Activated naive CD4-positive, alpha-beta T cell treated with anti-CD3 and anti-CD28 coated beads for 36 hours (primary cell): Measurements from ENCODE around the gene VSX1. TPM values are rescaled to one million over a fixed set of nuclear protein-coding genes. Genes with fewer than 3 reads are reported as not detected.

Experiments used
- CTCF ChIA-PET: fragments of 350-600 bp; sonication (Branson Sonifier 250); formaldehyde crosslinking; loops from one replicate; lab custom pipeline; 2021; ENCODE audit warnings: antibody characterized with exemption; lab: Charles Lee
- DNase-seq: peaks from one replicate; pipeline ENCODE4 v3.0.0-alpha.2; 2020
- H3K27ac Mint-ChIP-seq: one replicate; pipeline ENCODE4 v1.8.0; 2021; ENCODE audit warnings: mild to moderate bottlenecking, mixed read lengths
- H3K27me3 Mint-ChIP-seq: one replicate; pipeline ENCODE4 v1.8.0; 2021; ENCODE audit warnings: low read depth, mixed read lengths
- H3K36me3 Mint-ChIP-seq: one replicate; pipeline ENCODE4 v1.8.0; 2021; ENCODE audit warnings: low read depth, mixed read lengths
- H3K4me1 Mint-ChIP-seq: one replicate; pipeline ENCODE4 v1.8.0; 2021; ENCODE audit warnings: low read depth, mixed read lengths
- H3K4me3 Mint-ChIP-seq: one replicate; pipeline ENCODE4 v1.8.0; 2021; ENCODE audit warnings: mild to moderate bottlenecking, moderate library complexity, mixed read lengths
- H3K9me3 Mint-ChIP-seq: one replicate; pipeline ENCODE4 v1.8.0; 2021; ENCODE audit warnings: mixed read lengths
- intact Hi-C: fragments of 100-400 bp; cut with micrococcal nuclease; formaldehyde crosslinking; loops from one replicate; pipeline ENCODE4 v1.15.1; 2023
- total RNA-seq, 2 experiments: library from RNA; stranded (reverse); gene quantifications; one replicate each; pipeline ENCODE4 v1.2.3, GENCODE V29; 2021

Gene VSX1
- total RNA-seq, 2 experiments from 2014 or later, result not detected

DNA sequence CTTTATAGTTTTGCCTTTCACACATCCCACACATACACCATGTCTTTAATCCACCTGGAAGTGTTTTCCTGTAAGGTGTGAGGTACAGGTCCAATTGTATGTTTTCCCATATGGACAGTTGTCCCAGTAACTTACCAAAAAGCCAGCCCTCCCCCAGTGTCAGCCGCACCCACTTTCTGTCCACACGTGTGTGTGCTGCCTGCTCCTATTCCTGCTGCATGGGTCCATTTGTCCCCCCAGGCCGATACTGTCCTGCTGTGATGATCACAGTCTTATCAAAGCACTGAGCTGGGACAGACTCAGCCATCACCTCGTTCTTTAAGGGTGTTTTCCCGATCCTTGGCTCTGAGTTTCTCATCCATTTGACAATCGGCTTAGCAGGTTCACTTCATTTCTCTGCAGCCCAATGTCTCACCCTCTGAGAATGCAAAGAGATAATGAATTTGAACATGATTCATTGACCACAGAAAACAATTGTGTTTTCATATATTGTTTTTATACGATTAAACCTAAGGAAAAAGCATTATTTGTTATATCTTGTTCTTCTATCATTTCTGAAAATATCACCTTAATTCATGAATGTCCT lies 9.6 kb downstream of the VSX1 start:
- CTCF ChIA-PET, result no interaction called here
- intact Hi-C loops, result no loop called here
- no peak for DNase-seq
- Mint-ChIP-seq H3K27ac (no peak overlapping the region), H3K9me3 (no peaks in the 10 kb centered on the region), H3K4me3 (no peak overlapping the region), H3K27me3 (peaks cover 42% of the 10 kb centered on the region), H3K4me1 (peaks cover 4% of the 10 kb centered on the region), H3K36me3 (no peaks in the 10 kb centered on the region)

DNA sequence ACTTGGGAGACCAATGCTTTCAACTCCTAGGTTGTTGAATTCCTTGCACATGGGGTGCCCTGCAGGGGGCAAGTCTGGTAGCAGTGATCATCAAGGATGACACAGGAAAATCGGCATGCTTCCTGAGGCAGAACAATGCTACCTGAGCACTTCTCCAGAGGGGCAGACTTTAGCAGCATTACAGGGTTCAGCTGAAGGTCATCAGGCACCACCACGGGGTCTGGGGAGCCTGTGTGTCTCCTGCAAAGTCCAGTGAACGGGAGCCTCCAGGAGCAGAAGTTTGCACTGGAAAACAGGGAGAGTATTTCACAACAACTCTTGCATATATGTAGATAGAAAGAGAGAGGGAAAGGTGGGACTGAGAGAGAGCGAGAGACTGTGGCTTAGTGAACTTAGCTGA lies 10.2 kb downstream of the VSX1 start:
- intact Hi-C loops, result no loop called here
- CTCF ChIA-PET, result no interaction called here
- peaks cover 36% of the 10 kb centered on the region for H3K27me3 Mint-ChIP-seq

DNA sequence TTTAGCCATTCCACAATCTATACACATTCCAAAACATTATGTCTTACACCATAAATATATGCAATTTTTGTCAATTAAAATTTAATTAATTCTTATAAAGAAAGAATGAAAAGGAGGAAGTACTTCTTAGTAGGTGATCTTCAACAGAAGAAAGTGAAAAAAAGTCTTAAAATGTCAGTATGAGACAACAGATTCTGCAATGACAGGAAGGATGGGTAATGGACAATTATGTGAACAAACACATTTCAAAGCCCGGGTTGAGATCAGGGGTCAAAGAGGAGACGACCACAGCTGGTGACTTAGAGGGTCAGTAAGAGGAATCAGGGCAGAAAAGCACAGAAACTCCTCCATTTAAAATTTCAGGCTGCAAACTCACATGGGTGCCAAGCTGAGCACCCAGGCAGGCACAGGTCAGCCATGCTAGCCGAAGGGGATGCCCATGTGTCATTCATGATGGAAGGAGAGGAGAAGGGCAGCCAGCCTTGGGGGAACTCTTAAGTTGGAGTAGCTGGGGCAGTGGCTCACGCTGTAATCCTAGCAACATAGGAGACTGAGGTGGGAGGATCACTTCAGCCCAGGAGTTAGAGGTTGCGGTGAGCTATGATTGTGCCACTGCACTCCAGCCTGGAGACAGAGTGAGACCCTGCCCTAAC lies 11.0 kb downstream of the VSX1 start:
- Mint-ChIP-seq H3K4me3 (no peak overlapping the region), H3K9me3 (no peaks in the 10 kb centered on the region), H3K27me3 (peaks cover 35% of the 10 kb centered on the region), H3K27ac (no peak overlapping the region), H3K4me1 (no peaks in the 10 kb centered on the region), H3K36me3 (no peaks in the 10 kb centered on the region)
- no peak for DNase-seq
- CTCF ChIA-PET, result no interaction called here
- intact Hi-C loops, result no loop called here

More for the DNA sequence above, 10.2 kb downstream of the VSX1 start:
- Mint-ChIP-seq H3K36me3 (no peaks in the 10 kb centered on the region), H3K4me3 (no peak overlapping the region), H3K9me3 (no peaks in the 10 kb centered on the region), H3K4me1 (peaks cover under 1% of the 10 kb centered on the region), H3K27ac (no peak overlapping the region)
- DNase-seq, result no peak

DNA sequence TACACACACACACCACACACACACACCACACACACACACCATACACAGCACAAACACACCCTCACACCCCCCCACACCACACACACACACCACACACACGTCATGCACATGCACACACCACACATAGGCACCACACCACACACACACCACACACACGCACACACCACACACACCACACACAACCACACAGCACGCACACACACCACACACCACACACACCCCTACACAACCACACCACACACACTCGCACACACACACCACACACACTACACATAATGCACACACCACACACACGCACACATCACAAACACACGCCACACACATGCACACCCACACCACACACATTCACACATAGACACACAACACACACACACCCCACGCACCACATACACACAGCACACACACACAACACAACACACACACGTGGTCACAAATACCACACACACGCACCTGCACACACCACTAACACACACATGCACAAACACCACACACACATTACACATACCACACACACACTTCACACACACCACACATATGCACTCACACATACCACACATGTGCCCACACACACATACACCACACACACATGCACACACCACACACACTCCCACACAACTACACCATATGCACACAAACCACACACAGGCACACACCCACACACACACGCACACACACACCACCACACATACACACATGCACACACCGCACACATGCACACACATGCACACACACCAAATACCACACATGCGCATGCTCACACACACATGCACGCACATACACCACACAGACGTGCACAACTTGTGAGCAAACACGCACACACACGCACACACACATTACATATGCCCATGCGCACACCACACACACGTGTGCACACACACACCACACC lies 14.6 kb downstream of the VSX1 start:
- no peaks in the 10 kb centered on the region for H3K36me3 Mint-ChIP-seq
- no peak for DNase-seq
- H3K27me3 Mint-ChIP-seq, result peaks cover 25% of the 10 kb centered on the region
- no peaks in the 10 kb centered on the region for H3K4me1 Mint-ChIP-seq
- intact Hi-C loops, result no loop called here
- H3K9me3 Mint-ChIP-seq, result no peaks in the 10 kb centered on the region
- H3K4me3 Mint-ChIP-seq, result no peak overlapping the region
- no peak overlapping the region for H3K27ac Mint-ChIP-seq
- CTCF ChIA-PET, result interaction anchor here (0.7 kb wide), 1 partner anchor 73 kb away, joined by 3 read pairs; no protein-coding TSS in a partner anchor

DNA sequence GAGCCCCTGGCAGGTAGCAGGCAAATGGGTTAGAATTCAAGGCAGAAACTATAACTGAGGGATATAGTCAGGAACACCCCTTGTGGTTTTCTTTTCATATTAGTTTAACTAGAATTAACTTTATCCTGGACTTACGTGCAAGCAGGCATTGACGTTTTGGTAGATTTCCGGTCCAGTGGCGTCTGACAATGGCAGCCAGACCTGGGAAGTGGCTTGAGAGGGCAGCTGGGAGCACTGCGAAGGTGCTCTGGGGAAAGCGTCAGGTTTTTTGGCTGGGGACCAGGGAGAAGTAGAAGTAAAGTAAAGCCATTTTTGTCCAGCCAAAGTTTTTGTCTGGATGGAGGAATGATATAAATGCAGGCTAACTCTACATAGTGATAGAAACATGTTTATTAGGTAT lies 15.6 kb downstream of the VSX1 start:
- Mint-ChIP-seq H3K27ac (no peak overlapping the region), H3K4me3 (no peak overlapping the region), H3K4me1 (no peaks in the 10 kb centered on the region), H3K9me3 (no peaks in the 10 kb centered on the region), H3K36me3 (no peaks in the 10 kb centered on the region), H3K27me3 (peaks cover 18% of the 10 kb centered on the region)
- CTCF ChIA-PET, result interaction anchor here (0.7 to 4.9 kb wide), 4 partner anchors 69 to 113 kb away, joined by 3 to 105 read pairs (median 7); no protein-coding TSS in a partner anchor
- DNase-seq, result no peak
- intact Hi-C loops, result no loop called here

DNA sequence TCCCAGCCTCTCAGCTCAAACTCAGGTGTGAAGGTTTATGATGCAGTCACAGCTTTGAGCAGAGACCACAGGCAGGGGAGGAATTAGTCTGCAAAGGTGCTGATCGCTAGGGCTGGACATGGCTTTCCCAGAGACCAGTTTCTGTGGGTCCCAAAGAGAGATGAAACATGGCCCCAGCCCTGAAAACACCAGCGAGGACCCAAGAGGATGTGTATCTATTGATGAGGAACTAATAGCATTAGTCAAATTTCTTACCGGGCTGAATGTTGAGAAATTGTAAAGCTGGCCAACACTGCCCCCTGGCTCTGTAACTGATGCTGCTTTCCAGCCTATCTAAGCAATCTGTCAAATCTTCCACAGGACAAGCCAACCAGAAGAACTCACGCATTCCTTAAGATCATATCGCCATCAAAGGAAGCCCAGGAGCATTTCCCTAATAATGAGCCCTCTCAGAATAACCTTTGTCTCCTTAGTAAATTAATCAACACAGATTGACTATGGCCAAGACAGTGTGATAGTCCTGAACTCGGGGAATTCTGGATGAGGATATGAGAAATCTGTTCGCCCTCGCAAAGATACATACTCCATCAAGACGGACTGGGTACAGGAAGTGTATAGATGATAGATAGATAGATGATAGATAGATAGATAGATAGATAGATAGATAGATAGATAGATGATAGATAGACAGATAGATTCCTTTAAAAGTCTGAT lies 16.2 kb downstream of the VSX1 start:
- Mint-ChIP-seq H3K27ac (no peak overlapping the region), H3K9me3 (no peaks in the 10 kb centered on the region), H3K27me3 (peaks cover 14% of the 10 kb centered on the region), H3K4me1 (no peaks in the 10 kb centered on the region), H3K36me3 (no peaks in the 10 kb centered on the region), H3K4me3 (no peak overlapping the region)
- peak; percentile 76 for DNase-seq
- intact Hi-C loops, result loop anchor here (1.0 kb wide), 3 partner anchors 70 to 135 kb away; no protein-coding TSS in a partner anchor
- CTCF ChIA-PET, result interaction anchor here (0.6 to 4.9 kb wide), 8 partner anchors 25 to 135 kb away, joined by 3 to 105 read pairs (median 4); no protein-coding TSS in a partner anchor

DNA sequence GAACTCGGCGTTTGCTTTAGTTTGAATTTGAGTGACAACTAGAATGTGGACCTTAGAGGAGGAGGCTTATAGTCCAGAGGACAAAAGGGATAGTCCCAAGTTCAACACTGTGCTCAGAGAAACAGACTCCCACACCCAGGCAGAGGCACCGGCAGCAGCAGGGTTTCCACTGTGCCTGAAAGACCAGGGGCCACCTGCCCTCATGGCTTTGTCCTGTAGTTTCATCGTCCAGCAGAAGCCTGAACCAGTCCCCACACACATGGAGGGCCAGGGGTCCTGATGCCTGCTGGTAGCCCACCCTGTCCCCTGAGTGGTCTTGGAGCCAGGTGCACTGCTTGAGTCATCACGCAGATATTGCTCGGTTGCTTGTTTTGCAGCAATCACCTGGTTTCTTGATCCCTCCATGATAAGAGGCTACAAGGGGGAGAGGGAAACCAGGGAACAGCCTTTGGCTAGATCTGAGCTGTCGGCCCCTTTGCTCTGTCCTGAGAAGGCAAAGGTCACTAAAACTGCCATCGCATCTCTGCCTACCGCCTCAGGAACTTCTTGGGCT lies 16.8 kb downstream of the VSX1 start:
- CTCF ChIA-PET, result interaction anchor here (0.6 to 4.9 kb wide), 11 partner anchors 11 to 231 kb away, joined by 3 to 105 read pairs (median 4); no protein-coding TSS in a partner anchor
- no peaks in the 10 kb centered on the region for H3K4me1 Mint-ChIP-seq
- no peaks in the 10 kb centered on the region for H3K9me3 Mint-ChIP-seq
- H3K4me3 Mint-ChIP-seq, result no peak overlapping the region
- DNase-seq, result no peak
- peaks cover 14% of the 10 kb centered on the region for H3K27me3 Mint-ChIP-seq
- H3K27ac Mint-ChIP-seq, result no peak overlapping the region
- intact Hi-C loops, result loop anchor here (1.0 kb wide), 3 partner anchors 70 to 135 kb away; no protein-coding TSS in a partner anchor
- no peaks in the 10 kb centered on the region for H3K36me3 Mint-ChIP-seq

DNA sequence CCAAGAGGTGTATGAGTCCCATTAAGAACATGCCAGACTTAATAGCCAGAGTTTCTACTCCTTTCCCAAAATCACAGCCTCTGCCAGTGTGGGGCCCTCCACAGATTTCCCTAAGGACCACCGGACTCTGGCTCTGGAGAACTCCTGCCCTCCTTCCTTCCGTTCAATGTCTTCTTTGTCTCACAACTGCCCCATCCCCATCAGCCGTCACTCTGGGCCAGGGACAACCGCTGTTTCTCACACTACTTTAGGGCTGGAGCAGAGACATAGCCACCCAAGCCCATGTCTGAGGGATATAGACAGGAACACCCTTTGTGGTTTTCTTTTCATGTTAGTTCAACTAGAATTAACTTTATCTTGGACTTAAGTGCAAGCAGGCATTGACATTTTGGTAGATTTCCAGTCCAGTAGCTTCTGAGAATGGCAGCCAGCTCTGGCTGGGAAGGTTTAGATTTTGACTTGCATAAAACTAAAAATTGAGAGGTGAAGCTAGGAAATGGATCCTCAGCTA lies 17.3 kb downstream of the VSX1 start:
- intact Hi-C loops, result loop anchor here (1.0 kb wide), 3 partner anchors 69 to 134 kb away; no protein-coding TSS in a partner anchor
- H3K4me1 Mint-ChIP-seq, result no peaks in the 10 kb centered on the region
- CTCF ChIA-PET, result interaction anchor here (1.3 to 4.9 kb wide), 8 partner anchors 10 to 231 kb away, joined by 3 to 105 read pairs (median 6); no protein-coding TSS in a partner anchor
- no peak overlapping the region for H3K4me3 Mint-ChIP-seq
- H3K27ac Mint-ChIP-seq, result no peak overlapping the region
- H3K9me3 Mint-ChIP-seq, result no peaks in the 10 kb centered on the region
- H3K36me3 Mint-ChIP-seq, result no peaks in the 10 kb centered on the region
- peaks cover 8% of the 10 kb centered on the region for H3K27me3 Mint-ChIP-seq
- DNase-seq, result no peak

DNA sequence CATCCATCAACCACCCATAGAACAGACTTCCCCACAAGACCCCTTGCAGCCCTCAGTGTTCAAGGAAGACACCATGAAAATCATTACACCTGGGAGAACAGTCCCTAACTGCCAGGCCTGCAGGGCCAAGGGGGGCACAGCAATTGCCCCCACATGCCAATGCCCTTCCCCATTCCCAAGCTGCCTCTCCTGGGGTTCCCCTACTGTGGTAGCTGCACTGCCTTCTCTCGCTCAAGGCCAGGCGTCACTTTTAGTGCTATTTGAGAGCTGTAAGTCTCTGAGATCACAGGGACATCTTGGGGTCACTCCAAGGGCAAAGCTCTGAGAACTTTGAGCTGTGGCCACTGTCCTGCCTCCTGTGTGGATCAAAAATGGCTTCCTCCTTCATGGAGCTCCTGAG lies 18.0 kb downstream of the VSX1 start:
- Mint-ChIP-seq H3K4me1 (peaks cover 1% of the 10 kb centered on the region), H3K27me3 (peaks cover 3% of the 10 kb centered on the region), H3K4me3 (no peak overlapping the region), H3K27ac (no peak overlapping the region), H3K9me3 (no peaks in the 10 kb centered on the region), H3K36me3 (no peaks in the 10 kb centered on the region)
- DNase-seq, result no peak
- intact Hi-C loops, result no loop called here
- CTCF ChIA-PET, result interaction anchor here (0.6 to 4.9 kb wide), 6 partner anchors 10 to 232 kb away, joined by 3 to 105 read pairs (median 4); no protein-coding TSS in a partner anchor

DNA sequence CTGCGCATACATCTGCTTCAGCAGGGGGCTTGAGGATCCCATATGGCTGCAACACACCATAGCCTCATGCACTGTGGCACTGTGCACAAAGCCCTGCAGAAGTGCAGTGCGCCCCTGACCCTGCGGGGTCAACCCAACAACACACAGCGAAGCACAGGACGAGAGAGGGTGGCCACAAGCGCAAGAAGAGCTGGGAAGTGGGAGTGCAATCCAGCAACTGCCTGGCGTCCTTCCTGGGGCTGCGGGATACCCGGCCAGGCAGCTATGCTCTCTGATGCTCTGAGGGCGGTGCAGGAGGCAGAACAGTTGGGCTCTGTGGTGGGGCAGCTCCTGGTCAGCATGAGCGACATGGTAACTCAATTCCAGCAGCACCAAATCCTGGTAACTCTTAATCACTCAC lies 18.4 kb downstream of the VSX1 start:
- no peaks in the 10 kb centered on the region for H3K9me3 Mint-ChIP-seq

DNA sequence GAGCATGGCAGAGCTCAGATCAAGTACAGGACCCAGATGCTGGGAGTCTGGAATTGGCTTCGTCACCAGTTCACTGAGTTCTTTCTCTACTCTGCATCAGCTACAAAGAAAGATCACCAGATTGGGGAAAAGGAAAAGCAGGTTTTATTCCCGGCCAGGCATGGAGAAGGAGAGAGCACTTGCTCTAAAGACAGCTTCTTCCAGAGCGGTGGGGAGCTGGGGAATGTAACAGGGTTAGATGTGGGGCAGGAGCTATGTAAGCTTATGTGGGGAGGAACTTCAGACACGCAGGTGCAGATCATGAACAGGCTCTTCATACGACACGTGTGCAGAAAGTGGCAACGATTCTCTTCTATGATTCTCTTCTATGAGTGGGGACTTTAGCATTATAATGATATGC lies 19.1 kb downstream of the VSX1 start:
- Mint-ChIP-seq H3K4me1 (peaks cover 5% of the 10 kb centered on the region), H3K4me3 (no peak overlapping the region), H3K9me3 (no peaks in the 10 kb centered on the region), H3K27me3 (peaks cover 3% of the 10 kb centered on the region), H3K36me3 (no peaks in the 10 kb centered on the region), H3K27ac (no peak overlapping the region)
- CTCF ChIA-PET, result interaction anchor here (0.9 to 4.9 kb wide), 8 partner anchors 8 to 337 kb away, joined by 3 to 105 read pairs (median 3); no protein-coding TSS in a partner anchor
- no peak for DNase-seq
- intact Hi-C loops, result no loop called here

More for the DNA sequence above, 18.4 kb downstream of the VSX1 start:
- Mint-ChIP-seq H3K36me3 (no peaks in the 10 kb centered on the region), H3K27ac (no peak overlapping the region), H3K27me3 (peaks cover 3% of the 10 kb centered on the region), H3K4me1 (peaks cover 5% of the 10 kb centered on the region), H3K4me3 (no peak overlapping the region)
- intact Hi-C loops, result no loop called here
- CTCF ChIA-PET, result interaction anchor here (0.6 to 4.9 kb wide), 7 partner anchors 9 to 183 kb away, joined by 3 to 105 read pairs (median 3); no protein-coding TSS in a partner anchor
- no peak for DNase-seq
